IMR-90 (cell line): ENCODE measurements around the gene ERVK3-1. TPM values are rescaled to one million over a fixed set of nuclear protein-coding genes. Genes with fewer than 3 reads are reported as not detected.
A peak's percentile ranks its signal among the peaks of the same experiment; 100 is the strongest.

Experiments
- ATAC-seq: fragments of 200-7000 bp; cut with Tn5 transposase; 2 replicates; pipeline ENCODE4 v1.9.1; 2020; ENCODE audit warnings: low read depth, mild to moderate bottlenecking, moderate library complexity
- BruUV-seq: library from RNA; stranded (reverse); fragments of 400-500 nt; replicated peaks from 2 replicates; lab custom pipeline; 2021; lab: Mats Ljungman, UMichigan
- CTCF ChIA-PET: fragments of 300-600 bp; formaldehyde crosslinking; extraction: SDS; loops from one replicate; lab custom pipeline; 2021; ENCODE audit warnings: antibody characterized with exemption; lab: Yijun Ruan, JAX
- POLR2A ChIA-PET: fragments of 300-600 bp; sonication (Branson Sonifier 250); formaldehyde crosslinking; loops from one replicate; lab custom pipeline; 2022; ENCODE audit warnings: antibody characterized with exemption; ENCODE audit not compliant: unreplicated experiment; lab: Charles Lee
- DNase-seq: peaks from one replicate; pipeline ENCODE4 v3.0.0; 2013
- H2AFZ ChIP-seq: replicated peaks from 2 replicates; pipeline ENCODE3; 2013; ENCODE audit warnings: low read length, mild to moderate bottlenecking; ENCODE audit not compliant: poor library complexity
- H2AK5ac ChIP-seq: 2 replicates; pipeline ENCODE4 v1.6.1; 2013; ENCODE audit warnings: low read depth, low read length, inconsistent platforms
- H2AK9ac ChIP-seq: replicated peaks from 2 replicates; pipeline ENCODE3; 2013; ENCODE audit warnings: mild to moderate bottlenecking, low read depth, low read length, moderate library complexity; ENCODE audit not compliant: poor library complexity
- H2BK120ac ChIP-seq: 2 replicates; pipeline ENCODE4 v1.6.1; 2013; ENCODE audit warnings: low read depth, low read length, inconsistent platforms
- H2BK15ac ChIP-seq: 3 replicates; pipeline ENCODE4 v1.6.1; 2013; ENCODE audit warnings: low read depth, low read length, inconsistent platforms
- H2BK20ac ChIP-seq: 2 replicates; pipeline ENCODE4 v1.6.1; 2013; ENCODE audit warnings: low read depth, mild to moderate bottlenecking, inconsistent platforms, low read length, moderate library complexity
- H2BK5ac ChIP-seq: 2 replicates; pipeline ENCODE4 v1.6.1; 2013; ENCODE audit warnings: mild to moderate bottlenecking, low read depth, low read length, inconsistent platforms; ENCODE audit not compliant: poor library complexity, severe bottlenecking
- H3K14ac ChIP-seq: replicated peaks from 2 replicates; pipeline ENCODE4 v1.6.1; 2013; ENCODE audit warnings: low read depth, low read length, inconsistent platforms
- H3K18ac ChIP-seq: 2 replicates; pipeline ENCODE4 v1.6.1; 2013; ENCODE audit warnings: low read depth, low read length, control low read depth
- H3K23ac ChIP-seq: 2 replicates; pipeline ENCODE4 v1.6.1; 2013; ENCODE audit warnings: low read depth, low read length, inconsistent platforms
- H3K27ac ChIP-seq: 2 replicates; pipeline ENCODE4 v1.5.1; 2013; ENCODE audit warnings: mild to moderate bottlenecking, control low read depth, low read length; ENCODE audit not compliant: insufficient read depth
- H3K27me3 ChIP-seq: 2 replicates; pipeline ENCODE4 v1.6.1; 2013; ENCODE audit warnings: low read length; ENCODE audit not compliant: control insufficient read depth, insufficient read depth
- H3K36me3 ChIP-seq: 2 replicates; pipeline ENCODE4 v1.6.1; 2013; ENCODE audit warnings: low read length, mixed read lengths; ENCODE audit not compliant: control insufficient read depth, insufficient read depth
- H3K4ac ChIP-seq: 2 replicates; pipeline ENCODE4 v1.6.1; 2013; ENCODE audit warnings: low read depth, low read length, inconsistent platforms
- H3K4me1 ChIP-seq: 2 replicates; pipeline ENCODE4 v1.6.1; 2013; ENCODE audit warnings: low read length, mixed read lengths; ENCODE audit not compliant: control insufficient read depth, insufficient read depth
- H3K4me2 ChIP-seq: 2 replicates; pipeline ENCODE4 v1.6.1; 2013; ENCODE audit warnings: low read depth, mild to moderate bottlenecking, control low read depth, low read length, moderate library complexity
- H3K4me3 ChIP-seq: 2 replicates; pipeline ENCODE4 v1.5.1; 2013; ENCODE audit warnings: low read depth, mild to moderate bottlenecking, control low read depth, low read length, moderate library complexity; ENCODE audit not compliant: insufficient read depth
- H3K56ac ChIP-seq: 2 replicates; pipeline ENCODE4 v1.6.1; 2013; ENCODE audit warnings: low read length, inconsistent platforms; ENCODE audit not compliant: insufficient read depth; ENCODE audit errors: extremely low read depth
- H3K79me1 ChIP-seq, 2 experiments: 2 replicates each; pipeline ENCODE4 v1.6.1; 2013; ENCODE audit warnings: low read length in 2 of 2, inconsistent platforms in 1 of 2, low read depth in 1 of 2
- H3K9ac ChIP-seq: 2 replicates; pipeline ENCODE4 v1.6.1; 2013; ENCODE audit warnings: low read depth, low read length, control low read depth
- H3K9me1 ChIP-seq: 2 replicates; pipeline ENCODE4 v1.6.1; 2013; ENCODE audit warnings: low read length, inconsistent platforms; ENCODE audit not compliant: insufficient read depth
- H3K9me3 ChIP-seq: 2 replicates; pipeline ENCODE4 v1.6.1; 2013; ENCODE audit warnings: low read length; ENCODE audit not compliant: control insufficient read depth, insufficient read depth
- H4K20me1 ChIP-seq: 2 replicates; pipeline ENCODE4 v1.6.1; 2013; ENCODE audit warnings: low read length, inconsistent platforms; ENCODE audit not compliant: insufficient read depth
- H4K5ac ChIP-seq: 2 replicates; pipeline ENCODE4 v1.6.1; 2013; ENCODE audit warnings: mild to moderate bottlenecking, low read depth, low read length, control low read depth
- H4K8ac ChIP-seq, 2 experiments: 2 replicates each; pipeline ENCODE4 v1.6.1; 2013; ENCODE audit warnings: low read depth in 2 of 2, low read length in 2 of 2, control low read depth in 1 of 2, inconsistent platforms in 1 of 2
- H4K91ac ChIP-seq: 2 replicates; pipeline ENCODE4 v1.6.1; 2013; ENCODE audit warnings: low read depth, low read length, inconsistent platforms; ENCODE audit not compliant: insufficient read depth
- BHLHE40 ChIP-seq: fragments of 150-350 bp; IDR thresholded peaks from 2 replicates; pipeline ENCODE4 v1.6.1; 2016; ENCODE audit warnings: mild to moderate bottlenecking, low read depth, low read length
- CEBPB ChIP-seq: IDR thresholded peaks from 2 replicates; pipeline ENCODE4 v1.6.1; 2012; ENCODE audit warnings: low read depth, low read length, improper control_type of control experiment
- CHD1 ChIP-seq: IDR thresholded peaks from 2 replicates; pipeline ENCODE4 v1.6.1; 2012; ENCODE audit warnings: low read depth, low read length, improper control_type of control experiment
- CTCF ChIP-seq: conservative IDR thresholded peaks from 2 replicates; pipeline ENCODE4 v1.5.1; 2012; ENCODE audit warnings: mild to moderate bottlenecking, low read depth, low read length, improper control_type of control experiment
- ELK1 ChIP-seq: fragments of 150-350 bp; IDR thresholded peaks from 2 replicates; pipeline ENCODE4 v1.6.1; 2016; ENCODE audit warnings: low read depth, mild to moderate bottlenecking, low read length, moderate library complexity, borderline replicate concordance
- FOS ChIP-seq: fragments of 150-350 bp; IDR thresholded peaks from 2 replicates; pipeline ENCODE4 v1.6.1; 2016; ENCODE audit warnings: low read depth, low read length
- MAZ ChIP-seq: IDR thresholded peaks from 2 replicates; pipeline ENCODE4 v1.6.1; 2012; ENCODE audit warnings: low read depth, mild to moderate bottlenecking, low read length, improper control_type of control experiment, moderate library complexity, borderline replicate concordance
- MXI1 ChIP-seq: IDR thresholded peaks from 2 replicates; pipeline ENCODE4 v1.6.1; 2012; ENCODE audit warnings: low read depth, mild to moderate bottlenecking, low read length, moderate library complexity, borderline replicate concordance
- NFE2L2 ChIP-seq: fragments of 150-350 bp; IDR thresholded peaks from 2 replicates; pipeline ENCODE4 v1.6.1; 2016; ENCODE audit warnings: low read depth, mild to moderate bottlenecking, low read length
- POLR2A ChIP-seq: IDR thresholded peaks from 2 replicates; pipeline ENCODE4 v1.6.1; 2012; ENCODE audit warnings: mild to moderate bottlenecking, low read depth, low read length
- RCOR1 ChIP-seq: IDR thresholded peaks from 2 replicates; pipeline ENCODE4 v1.6.1; 2012; ENCODE audit warnings: mild to moderate bottlenecking, low read length, improper control_type of control experiment; ENCODE audit not compliant: insufficient replicate concordance
- SMC3 ChIP-seq: fragments of 150-350 bp; IDR thresholded peaks from 2 replicates; pipeline ENCODE4 v1.6.1; 2016; ENCODE audit warnings: low read depth, mild to moderate bottlenecking, antibody characterized with exemption, low read length, moderate library complexity
- WGBS, 2 experiments: methylation state at CpG; one replicate each; pipeline versions ENCODE4 v1.1.5 to v1.1.7; 2013; ENCODE audit warnings: missing lambda C conversion rate in 2 of 2; ENCODE audit not compliant: insufficient read length in 1 of 2; ENCODE audit errors: extremely low coverage in 2 of 2; 5-methylcytosine and 5-hydroxymethylcytosine counted together
- dilution Hi-C: fragments of 300-500 bp; cut with HindIII; formaldehyde crosslinking; loops from one replicate; pipeline ENCODE4 v1.14.3; 2018; ENCODE audit warnings: low sequenced_read_pairs; ENCODE audit not compliant: unreplicated experiment
- in situ Hi-C: fragments of 300-500 bp; cut with MboI; formaldehyde crosslinking; loops from 3 replicates; pipeline ENCODE4 v1.14.3; 2019; ENCODE audit warnings: low sequenced_read_pairs, inconsistent platforms, mixed read lengths
- intact Hi-C: fragments of 100-400 bp; cut with micrococcal nuclease; formaldehyde crosslinking; loops from 2 replicates; pipeline ENCODE4 v1.10.0; 2022
- polyA plus RNA-seq, 3 experiments: library from polyadenylated mRNA; depleted of rRNA; stranded (reverse); fragments of >200 nt; gene quantifications; 2 replicates each; pipeline ENCODE4 v1.2.3, GENCODE V29; 2012; ENCODE audit warnings: low replicate concordance in 1 of 3
- total RNA-seq: library from RNA; depleted of rRNA; stranded (reverse); fragments of >200 nt; gene quantifications from 2 replicates; pipeline ENCODE4 v1.2.3, GENCODE V29; 2012

ERVK3-1 gene
- total and polyA plus RNA-seq, 2 of the 4 experiments (the other 2 are of a cell fraction) = 33.0 to 39.3 TPM

GRCh38 chr19:58357481-58358145 is 52.4 kb downstream of the ERVK3-1 start:
- Histone ChIP-seq H3K27me3 (peaks cover 10% of the 10 kb centered on the region), H3K4ac (no peak overlapping the region), H3K56ac (no peak overlapping the region), H3K23ac (no peak overlapping the region), H3K79me1 (peaks cover 0 to 5% of the 10 kb centered on the region in 2 experiments; a peak in 3 of 4 replicates), H4K8ac (no peak overlapping the region), H2AK5ac (no peak overlapping the region), H3K4me1 (peaks cover 11% of the 10 kb centered on the region), H2BK15ac (no peak overlapping the region), H2AK9ac (peak overlapping the region; percentile 15), H3K36me3 (peaks cover 3% of the 10 kb centered on the region; the same call in 1 of the 2 replicates), H2AFZ (no peak overlapping the region), H3K14ac (no peak overlapping the region), H2BK5ac (no peak overlapping the region), H3K4me2 (no peak overlapping the region), H3K9me1 (peaks cover 8% of the 10 kb centered on the region), H3K9me3 (no peaks in the 10 kb centered on the region), H4K20me1 (peaks cover 8% of the 10 kb centered on the region; the same call in 1 of the 2 replicates), H4K91ac (no peak overlapping the region), H3K9ac (no peak overlapping the region), H3K4me3 (no peak overlapping the region), H4K5ac (no peak overlapping the region), H2BK20ac (no peak overlapping the region), H3K27ac (no peak overlapping the region), H2BK120ac (no peak overlapping the region), H3K18ac (no peak overlapping the region)
- TF ChIP-seq NFE2L2 = no peak
- TF ChIP-seq POLR2A = no peak
- no peak for TF ChIP-seq MXI1
- TF ChIP-seq SMC3 = no peak
- no peak for TF ChIP-seq RCOR1
- TF ChIP-seq CHD1 = no peak
- TF ChIP-seq MAZ = no peak
- no peak for TF ChIP-seq ELK1
- TF ChIP-seq CEBPB = no peak
- TF ChIP-seq FOS = no peak
- no peak for TF ChIP-seq BHLHE40
- TF ChIP-seq CTCF = no peak
- DNase-seq = no peak
- ATAC-seq = no peak
- BruUV-seq = no TSS peak
- dilution Hi-C loops = no loop called here
- intact Hi-C loops = no loop called here
- CTCF ChIA-PET = no interaction called here
- in situ Hi-C loops = no loop called here
- POLR2A ChIA-PET = no interaction called here
- WGBS, 2 experiments = 60% methylated on average over 10 of the region's 19 CpGs; no CpG with 5 or more reads in 1 of the 2 experiments
